Skin of body (tissue), 2 donors: Measurements from ENCODE around the gene FBXL15. TPM values are rescaled to one million over a fixed set of nuclear protein-coding genes. Genes with fewer than 3 reads are reported as not detected.

Source experiments
- DNase-seq: peaks from one replicate; lab custom pipeline; 2025; lab: John Stamatoyannopoulos, UW
- total RNA-seq: library from RNA; depleted of rRNA; stranded (reverse); fragments of >200 nt; gene quantifications from one replicate; pipeline ENCODE4 v1.2.3, GENCODE V29; 2014

The FBXL15 gene
- total RNA-seq, 1 donor from 2014 or later, result 4.2 TPM

DNA sequence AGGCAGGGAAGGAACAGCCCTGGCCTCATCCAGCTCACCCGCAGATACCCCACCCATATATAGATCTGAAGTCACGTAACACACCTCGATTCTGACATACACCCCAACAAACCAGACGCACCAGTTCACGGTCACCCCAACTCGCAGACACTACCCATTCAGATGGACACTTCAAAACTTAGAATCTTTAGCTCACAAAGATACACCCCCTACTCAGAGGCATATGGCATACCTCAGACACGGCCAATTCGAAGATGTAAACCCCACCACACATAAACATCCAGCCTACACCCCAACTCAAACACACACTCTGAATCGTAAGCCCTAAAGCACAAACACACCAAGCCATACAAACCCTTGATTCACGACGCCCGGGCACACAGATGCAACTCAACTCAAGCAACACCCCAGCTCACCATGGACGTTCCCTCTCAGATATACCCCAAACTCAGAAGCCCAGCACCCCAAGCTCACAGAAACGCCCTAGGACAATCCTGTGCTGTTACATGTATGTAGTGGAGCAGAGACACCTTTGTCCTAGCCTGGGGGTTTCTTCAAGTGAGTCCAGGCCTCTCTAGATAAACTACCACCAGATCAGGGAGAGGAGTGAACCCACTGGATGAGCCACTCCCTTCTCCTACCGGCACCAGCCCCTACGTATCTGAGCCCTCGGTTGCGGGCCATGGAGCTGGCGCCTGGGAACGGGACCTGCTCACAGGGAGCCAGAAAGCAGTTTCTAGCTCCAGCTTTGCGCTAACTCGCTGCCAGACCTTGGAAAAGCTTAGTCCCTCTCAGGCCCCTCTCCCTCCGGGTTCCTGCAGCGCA lies 10.8 kb upstream of the FBXL15 start:
- no peak for DNase-seq

DNA sequence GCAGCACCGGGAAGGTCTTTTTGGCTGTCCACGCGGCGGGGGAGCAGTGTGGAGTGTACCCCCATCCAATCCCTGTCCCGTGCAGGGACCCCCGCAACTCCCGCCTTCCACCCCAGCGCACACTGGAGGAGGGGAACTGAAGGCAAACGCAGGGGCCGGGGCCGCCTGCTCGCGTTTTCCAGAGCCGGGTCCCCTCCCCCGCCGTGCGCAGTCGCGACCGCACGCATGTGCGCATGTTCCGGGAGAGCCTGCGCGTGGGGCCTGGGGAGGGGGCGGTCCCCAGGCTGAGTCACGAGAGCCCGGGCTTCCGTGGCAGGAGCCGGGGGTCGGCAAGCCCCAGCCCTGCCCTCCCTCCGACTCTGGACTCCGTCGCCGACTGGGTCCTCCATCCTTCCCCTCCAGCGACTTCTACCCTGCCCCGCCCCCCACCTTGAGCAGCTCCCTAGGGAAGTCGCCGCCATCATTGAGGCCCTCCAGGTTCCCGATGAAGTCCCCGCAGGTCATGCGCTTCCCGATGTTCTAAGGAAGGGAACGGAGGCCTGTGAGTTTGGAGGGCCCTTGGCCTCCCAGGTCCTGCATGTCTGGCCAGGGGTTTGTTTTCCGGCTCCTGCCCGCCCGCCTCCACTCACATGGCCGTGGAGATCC lies 10.1 kb upstream of the FBXL15 start:
- peak; percentile 37 for DNase-seq

DNA sequence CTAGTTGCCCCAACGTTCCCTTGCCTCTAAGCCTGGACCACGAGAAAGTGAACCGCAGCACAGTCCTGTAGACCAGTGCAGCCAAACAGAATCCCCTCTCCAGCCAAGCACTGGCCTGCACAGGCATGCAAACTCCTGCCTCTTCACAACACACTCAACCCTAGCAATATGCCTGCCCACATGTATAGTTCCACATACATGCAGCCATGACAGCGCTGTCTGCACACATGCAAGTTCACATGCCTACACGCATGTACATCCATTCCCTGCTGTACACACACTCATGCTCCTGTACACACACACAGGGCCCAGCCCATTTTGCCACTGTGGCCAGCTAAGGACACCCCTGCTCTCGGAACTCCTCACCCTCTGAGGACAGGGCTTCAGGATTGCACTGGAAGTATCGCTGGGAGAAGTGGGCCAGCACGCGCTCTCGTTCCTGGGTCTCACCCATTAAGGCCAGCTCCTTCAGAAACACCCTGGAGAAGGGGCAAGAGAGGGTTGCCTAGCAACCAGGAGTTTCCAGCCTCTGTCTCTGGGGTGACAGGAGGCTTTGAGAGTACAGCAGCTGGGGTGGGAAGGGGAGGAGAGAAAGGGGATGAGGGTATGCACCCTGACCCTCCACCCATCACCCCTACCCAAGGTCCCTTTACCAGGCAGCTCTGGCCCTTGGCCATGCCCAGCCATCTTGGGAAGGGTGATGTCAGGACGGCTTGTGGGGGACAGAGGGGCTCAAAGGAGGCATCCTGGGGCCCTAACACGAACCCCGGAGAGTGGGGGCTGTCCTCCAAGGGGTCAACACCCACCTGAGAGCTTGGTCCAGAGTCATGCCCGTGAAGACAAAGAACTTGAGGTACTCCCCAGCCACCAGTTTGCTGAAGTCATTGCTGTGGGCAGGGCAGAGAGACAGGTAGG lies 9.0 kb upstream of the FBXL15 start:
- DNase-seq, result no peak

GRCh38 chr10:102412293-102412692 lies 8.3 kb upstream of the FBXL15 start:
- no peak for DNase-seq

DNA sequence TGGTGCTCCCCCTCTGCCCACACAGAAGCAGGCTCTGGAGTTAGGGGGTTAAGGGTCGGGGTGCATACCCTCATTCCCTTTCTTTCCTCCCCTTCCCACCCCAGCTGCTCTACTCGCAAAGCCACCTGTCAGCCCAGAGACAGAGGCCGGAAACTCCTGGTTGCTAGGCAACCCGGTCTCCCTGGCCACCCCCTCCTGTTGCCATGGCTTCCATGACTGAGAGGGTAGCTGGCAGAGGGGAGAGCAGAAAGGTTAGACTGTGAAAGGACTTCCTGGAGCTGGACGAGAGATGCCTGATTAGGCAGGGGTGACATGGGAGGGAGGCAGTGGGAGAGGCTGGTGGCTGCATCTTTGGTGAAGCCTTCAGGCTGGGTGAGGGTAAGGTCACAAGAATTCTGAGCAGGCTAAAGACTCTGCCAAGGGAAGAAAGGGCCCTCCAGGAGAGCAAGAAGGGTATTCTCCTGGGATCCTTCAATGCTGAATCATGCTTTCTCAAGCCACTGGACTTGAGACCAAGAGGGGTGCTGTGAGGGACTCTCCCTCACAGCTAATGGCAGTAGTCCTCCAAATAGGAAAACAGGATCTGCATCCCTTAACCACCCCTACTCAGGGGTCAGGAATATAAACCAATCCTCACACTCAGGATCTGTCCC lies 7.5 kb upstream of the FBXL15 start:
- DNase-seq, result no peak

- DNase-seq, result no peak
Measured at GRCh38 chr10:102413806-102414561, 6.7 kb upstream of the FBXL15 start.

GRCh38 chr10:102414749-102415148 lies 5.9 kb upstream of the FBXL15 start:
- no peak for DNase-seq

GRCh38 chr10:102416283-102416682 lies 4.4 kb upstream of the FBXL15 start:
- DNase-seq, result no peak

- DNase-seq, result no peak
Measured at GRCh38 chr10:102416695-102417094, 3.9 kb upstream of the FBXL15 start.

- DNase-seq, result no peak
Measured at GRCh38 chr10:102418622-102419268, 1.9 kb upstream of the FBXL15 start, which contains the start of gene PSD. TSS of gene PSD (minus strand) at chr10:102418785. CDS start at chr10:102417038, 1,747 bp downstream.

DNA sequence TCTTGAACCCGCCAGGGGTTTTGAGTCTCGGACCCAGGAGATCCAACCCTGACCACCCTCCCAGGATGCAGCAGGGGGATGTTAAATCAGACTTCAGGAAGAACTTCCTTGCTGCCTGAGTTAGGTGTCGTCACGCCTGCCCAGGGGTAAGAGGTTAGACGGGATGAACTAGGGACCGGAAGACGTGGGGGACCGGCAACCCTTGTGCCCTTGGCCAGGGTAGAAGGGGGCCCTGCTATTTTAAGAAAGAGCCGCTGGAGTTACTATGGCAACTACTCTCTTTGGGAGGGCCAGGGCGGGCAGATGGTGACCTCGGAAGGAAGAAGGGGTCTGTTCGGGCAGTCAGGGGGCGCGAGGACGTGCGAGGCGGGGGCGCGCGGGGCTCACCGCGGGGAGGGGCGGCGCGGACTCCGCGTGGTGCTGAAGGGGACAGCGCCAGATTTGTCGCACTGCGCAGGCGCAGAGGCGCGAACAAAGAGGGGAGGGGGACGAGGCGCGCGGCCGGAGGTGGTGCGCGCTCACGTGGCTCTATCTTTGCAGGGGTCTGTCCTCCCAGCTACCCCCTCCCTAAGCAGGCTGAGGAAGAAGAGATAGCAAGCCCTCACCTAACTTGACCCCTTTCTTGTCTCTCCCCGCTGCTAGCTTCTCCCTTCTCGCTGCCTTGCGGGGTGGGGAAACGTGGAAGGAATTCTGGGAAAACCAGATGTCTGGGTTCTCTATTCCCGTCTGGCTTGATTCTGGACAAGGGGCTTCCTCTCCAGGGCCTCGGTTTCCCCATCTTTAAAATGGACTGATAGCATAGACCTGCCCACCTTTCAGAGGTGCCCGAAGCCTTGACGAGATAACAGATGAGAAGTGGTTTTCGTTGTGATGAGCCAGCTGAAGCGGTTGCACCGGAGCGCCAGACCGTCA lies 1.1 kb upstream of the FBXL15 start:
- no peak for DNase-seq

DNA sequence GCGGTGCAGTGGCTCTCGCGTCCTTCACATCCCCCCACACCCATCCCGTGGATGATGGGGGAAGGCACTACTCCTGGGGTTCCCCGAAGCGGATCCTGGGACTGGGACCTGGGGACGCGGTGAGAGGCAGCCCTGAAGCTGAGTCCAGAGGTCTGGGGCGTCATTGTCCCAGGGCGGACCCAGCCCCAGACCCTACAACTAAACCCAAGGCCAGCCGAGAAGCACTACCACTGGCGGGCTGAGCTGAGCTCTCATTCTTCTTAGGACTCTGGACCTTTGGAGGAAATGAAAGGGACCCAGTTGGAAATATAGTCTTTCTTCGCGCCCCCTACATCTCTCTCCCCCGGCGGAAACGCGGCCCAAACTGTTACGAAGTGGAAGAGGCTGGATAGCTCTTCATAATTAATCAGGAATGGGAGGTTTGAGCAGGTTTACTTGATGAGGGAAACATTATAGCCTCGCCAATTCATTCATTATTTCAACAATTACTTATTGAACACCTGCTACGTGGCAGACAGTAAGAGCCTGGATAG lies 389 bp upstream of the FBXL15 start:
- DNase-seq, result no peak

DNA sequence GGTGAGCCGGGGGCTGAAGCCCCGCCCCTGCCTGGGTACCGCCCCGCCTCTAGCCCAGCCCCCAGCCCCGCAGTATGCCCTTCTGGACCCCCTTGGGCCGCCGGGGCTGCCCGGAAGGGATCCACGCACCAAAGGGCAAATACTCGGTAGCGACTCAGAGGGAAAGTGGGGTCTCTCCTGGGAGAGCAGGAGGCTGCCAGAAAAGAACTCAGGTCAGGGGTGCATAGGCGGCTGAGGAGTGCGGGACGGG lies 796 bp downstream of the FBXL15 start:
- DNase-seq, result no peak

DNA sequence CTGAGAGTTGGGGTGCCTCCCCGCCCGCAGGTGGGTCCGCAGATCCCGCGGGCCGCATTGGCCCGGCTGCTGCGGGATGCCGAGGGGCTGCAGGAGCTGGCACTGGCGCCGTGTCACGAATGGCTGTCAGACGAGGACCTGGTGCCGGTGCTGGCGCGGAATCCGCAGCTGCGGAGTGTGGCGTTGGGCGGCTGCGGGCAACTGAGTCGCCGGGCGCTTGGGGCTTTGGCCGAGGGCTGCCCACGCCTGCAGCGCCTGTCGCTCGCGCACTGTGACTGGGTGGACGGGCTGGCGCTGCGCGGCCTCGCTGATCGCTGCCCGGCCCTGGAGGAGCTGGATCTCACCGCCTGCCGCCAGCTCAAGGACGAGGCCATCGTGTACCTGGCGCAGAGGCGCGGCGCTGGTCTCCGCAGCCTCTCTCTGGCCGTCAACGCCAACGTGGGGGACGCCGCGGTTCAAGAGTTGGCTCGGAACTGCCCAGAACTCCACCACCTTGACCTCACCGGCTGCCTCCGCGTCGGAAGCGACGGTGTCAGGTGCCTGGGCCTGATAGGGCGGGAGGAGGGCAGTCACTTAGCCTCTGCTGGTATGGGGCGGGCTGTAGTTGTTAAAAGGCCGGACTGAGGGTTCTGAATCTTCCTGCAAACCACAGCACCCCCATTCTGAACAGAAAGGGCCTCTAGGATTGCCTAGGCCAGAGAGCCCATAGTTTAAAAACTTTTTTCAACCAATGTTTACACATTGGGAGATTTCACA lies 1.3 kb downstream of the FBXL15 start:
- no peak for DNase-seq

DNA sequence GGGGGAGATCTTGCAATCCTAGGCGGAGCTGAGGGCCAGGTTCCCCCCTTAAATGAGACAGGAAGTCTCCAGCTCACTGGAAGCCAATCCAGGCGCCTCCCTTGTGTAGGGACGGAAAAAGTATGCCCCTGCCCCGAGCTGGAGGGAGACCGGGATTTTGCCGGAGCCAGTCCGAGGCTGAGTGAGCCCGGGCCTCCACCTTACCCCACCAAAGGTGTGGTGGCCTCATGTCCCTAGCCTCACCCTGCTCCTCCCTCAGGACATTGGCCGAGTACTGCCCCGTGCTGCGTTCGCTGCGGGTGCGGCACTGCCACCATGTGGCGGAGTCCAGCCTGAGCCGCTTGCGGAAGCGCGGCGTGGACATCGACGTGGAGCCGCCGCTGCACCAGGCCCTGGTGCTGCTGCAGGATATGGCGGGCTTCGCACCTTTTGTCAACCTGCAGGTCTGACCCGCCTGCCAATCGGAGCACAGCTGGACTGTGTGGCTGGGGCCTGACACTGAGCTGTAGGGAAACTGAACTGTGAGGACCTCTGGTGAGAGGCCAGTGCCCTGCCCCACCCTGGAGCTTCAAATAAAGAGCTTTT lies 2.0 kb downstream of the FBXL15 start:
- peak; percentile 31 for DNase-seq

DNA sequence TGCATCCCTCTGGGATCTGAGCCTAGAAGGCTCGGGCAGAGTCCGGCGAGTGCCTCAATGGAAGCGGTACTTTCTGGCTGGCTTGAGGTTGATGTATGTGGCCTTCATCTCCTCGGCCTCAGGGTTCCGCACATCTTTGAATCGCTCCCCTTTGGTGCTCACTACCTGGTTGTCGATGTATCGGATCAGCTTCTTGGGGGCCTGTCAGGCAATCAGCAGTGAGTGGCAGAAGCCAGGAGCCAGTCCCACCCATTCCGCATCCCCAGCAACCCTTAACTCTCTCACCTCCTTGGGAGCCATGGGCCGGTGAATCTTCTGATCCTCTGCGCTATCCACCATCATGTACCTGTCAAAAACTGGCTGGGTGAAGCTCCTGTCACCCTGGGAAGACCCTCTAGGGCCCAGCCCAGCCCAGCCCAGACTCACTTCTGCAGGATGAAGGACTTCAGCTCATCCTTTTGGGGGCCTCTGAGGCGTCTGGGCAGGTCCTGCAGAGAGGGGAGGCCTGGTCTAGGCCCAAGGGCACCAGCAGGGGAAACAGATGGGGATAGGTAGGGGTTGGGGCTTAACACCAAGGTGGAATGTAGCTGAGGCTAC lies 2.8 kb downstream of the FBXL15 start:
- DNase-seq, result no peak

DNA sequence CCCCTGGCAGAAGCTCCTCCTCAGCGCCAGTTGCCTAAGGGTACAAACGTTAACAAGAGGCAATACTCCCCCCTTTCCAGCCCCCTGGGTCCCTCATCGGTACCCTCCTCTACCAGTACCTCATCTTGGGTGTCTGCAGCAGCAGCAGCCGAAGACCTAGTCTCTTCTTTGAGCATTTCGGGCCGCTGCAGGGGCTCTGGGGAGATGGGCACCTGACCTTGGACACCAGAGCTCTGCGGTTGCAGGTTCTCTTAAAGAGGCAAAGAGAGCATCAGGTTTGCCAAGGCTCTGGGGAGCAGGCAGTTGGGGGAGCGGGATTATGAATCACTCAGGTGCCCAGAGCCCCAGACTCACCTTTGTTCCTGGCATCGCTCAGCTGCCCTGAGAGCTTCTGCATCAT lies 3.5 kb downstream of the FBXL15 start:
- no peak for DNase-seq
